ENCODE data around the gene RNF130. TPM values are rescaled to one million over a fixed set of nuclear protein-coding genes. Genes with fewer than 3 reads are reported as not detected.

The RNF130 gene
- total RNA-seq, 1 donor from 2014 or later: 58.5 TPM

GRCh38 chr5:180056153-180056552, 15.4 kb downstream of the RNF130 start:
- DNase-seq (ENCODE audit: low read depth): no peak

- no peak for DNase-seq (ENCODE audit: low read depth)
These were observed 17.3 kb downstream of the RNF130 start for GRCh38 chr5:180054226-180054625.

DNA sequence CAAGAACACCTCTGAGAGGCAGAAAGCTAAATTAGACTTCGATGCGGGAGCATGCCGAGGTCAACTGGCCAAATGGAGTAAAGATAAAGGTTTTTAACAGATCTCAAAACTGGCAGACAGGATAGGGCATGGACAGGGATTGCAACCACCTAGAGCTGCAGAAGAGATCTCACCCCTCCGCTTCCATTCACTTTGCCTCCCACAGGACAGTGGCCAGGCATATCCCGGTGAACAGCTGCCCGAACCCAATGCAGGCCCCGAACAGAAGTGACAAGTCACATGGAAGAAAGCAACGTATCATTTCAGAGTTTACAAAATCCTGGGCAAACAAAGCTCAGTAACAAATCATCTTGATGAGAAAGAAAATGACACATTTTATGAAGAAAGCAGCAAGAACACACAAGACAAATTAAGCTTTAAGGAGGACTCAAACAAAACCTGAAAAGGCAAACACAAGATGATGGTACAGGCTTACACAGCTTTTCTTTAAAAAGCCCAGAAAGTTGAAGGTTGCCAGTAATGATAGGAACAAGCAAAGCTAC, 18.4 kb downstream of the RNF130 start:
- no peak for DNase-seq (ENCODE audit: low read depth)

DNA sequence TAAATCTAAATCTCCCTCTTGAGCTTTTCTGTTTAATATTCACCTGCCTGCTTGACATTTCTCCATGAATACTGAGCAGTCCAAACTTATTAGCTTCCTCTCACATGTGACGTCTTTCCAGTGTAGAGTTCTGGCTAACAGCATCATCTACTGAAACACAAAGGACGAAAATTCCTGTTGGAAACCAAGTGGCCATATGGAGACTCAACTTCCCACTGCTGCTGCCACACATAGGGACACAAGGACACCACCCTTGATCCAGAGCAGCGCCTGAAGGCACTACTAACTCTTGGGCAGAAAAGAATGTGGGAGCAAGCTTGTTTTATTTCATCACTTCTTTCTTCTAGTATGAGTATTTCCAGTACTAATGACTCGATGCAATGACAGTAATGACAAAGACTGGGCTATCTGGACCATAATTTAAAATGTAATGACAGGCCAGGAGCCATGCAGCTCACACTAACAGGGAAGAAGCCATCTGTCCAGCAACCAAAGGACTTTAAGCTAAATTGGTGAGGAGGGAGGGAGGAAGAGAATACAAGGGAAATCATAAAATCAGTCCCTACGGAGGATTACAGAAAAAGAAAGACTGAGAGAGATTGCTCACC, 19.2 kb downstream of the RNF130 start:
- no peak for DNase-seq (ENCODE audit: low read depth)

DNA sequence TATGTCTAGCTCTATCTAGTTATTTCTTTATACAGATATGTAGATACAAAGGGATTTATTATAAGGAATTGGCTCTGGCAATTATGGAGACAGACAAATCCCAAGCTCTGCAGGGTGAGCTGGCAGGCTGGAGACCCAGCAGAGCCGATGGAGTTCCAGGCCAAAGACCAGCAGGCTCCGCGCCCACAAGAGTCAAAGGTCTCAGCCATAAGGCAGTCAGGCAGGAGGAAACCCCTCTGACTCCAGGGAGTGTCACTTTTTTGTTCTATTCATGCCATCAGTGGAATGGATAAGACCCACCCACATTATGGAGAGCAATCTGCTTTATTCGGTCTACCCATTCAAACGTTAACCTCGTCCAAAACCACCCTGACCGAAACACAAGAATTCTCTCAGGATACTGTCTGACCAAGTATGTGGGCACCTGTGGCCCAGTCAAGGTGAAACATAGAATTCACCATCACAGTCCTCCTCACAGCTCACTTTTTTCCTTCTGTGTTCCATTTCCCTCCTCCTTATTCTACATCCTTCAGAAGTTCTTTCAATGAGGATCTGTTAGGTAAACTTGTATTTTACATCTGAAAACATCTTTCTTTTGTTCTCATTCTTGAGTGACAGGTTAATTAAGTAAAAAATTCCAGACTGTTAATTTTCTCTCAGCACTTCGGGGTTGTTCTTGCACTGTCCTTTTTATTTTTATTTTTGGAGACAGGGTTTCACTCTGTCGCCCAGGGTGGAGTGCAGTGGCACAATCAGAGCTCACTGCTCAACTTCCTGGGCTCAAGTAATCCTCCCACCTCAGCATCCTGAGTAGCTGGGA, 21.2 kb downstream of the RNF130 start:
- DNase-seq (ENCODE audit: low read depth): no peak

DNA sequence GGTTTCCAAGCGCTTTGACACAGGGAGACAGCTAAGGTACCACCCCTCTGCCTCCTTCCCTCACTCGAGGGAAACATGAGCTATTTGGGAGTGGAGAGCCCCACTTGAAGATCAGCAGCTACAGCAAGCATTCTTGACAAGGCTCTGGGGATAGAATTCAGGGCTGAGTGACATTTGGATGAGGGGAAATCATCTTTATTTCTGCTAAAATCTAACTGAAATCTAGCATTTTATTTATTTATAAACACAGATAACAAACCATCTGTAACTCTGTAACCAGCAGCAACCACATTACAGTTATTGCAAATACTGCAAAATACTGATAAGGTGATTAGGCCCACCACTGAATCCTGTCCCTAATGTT, 22.4 kb downstream of the RNF130 start:
- no peak for DNase-seq (ENCODE audit: low read depth)

DNA sequence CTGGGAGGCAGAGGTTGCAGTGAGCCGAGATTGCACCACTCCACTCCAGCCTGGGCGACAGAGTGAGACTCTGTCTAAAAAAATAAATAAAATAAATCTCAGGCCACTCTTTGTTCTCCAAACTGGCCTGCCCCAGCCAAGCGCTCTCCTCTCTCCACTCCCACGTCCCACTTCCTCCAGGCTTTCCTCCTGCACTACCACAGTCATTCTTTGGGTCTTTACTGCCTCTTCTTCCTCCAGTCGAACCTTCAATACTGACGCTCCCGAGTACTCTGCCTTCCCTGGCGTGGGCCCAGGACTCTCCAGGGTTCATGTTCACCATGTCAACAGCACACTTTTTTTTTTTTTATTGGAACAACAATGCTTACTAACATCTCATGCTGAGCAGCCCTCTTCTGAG, 23.9 kb downstream of the RNF130 start:
- no peak for DNase-seq (ENCODE audit: low read depth)

DNA sequence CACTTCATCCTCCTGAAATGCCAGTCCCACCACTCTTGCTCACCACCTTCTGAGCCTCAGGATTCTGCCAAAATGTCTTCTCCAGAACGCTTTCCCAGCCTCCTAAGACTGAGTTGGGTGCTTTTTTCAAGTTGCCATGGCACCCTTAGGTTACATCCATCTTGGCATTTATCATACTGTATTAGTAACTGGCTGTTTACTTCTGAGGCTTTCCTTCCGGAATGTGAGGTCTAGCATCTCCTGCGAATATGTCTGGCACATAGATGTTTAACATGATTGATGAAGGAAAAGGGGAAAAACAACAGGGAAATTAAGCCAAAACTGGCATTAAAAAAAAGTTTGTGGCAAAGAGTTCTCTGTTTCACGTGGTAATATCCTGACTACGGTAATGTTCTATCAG, 24.9 kb downstream of the RNF130 start:
- DNase-seq (ENCODE audit: low read depth): no peak

DNA sequence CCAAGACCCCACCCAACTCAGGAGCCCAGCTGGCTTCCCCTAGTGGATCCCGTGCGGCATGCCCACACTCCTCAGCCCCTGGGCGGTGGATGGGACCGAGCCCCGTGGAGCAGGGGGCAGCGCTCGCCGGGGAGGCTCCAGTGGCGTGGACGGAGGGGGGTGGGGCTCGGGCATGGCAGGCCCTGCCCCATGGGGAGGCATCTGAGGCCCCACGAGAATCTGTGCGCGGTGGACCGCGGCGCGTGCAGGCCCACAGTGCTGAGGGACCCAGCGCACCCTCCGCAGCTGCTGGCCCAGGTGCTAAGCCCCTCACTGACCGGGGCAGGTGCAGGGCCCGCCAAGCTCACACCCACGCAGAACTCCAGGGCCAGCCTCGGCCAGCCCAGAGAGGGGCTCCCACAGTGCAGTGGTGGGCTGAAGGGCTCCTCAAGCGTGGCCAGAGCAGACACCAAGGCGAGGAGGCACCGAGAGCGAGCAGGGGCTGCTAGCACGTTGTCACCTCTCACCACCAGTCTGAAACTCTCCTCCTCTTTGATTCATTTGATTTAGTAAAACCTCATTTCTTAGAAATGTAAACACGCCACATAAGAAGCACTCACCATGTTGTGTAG, 25.6 kb downstream of the RNF130 start:
- DNase-seq (ENCODE audit: low read depth): no peak

GRCh38 chr5:180043377-180043776, 28.2 kb downstream of the RNF130 start:
- no peak for DNase-seq (ENCODE audit: low read depth)

- no peak for DNase-seq (ENCODE audit: low read depth)
These were observed 30.0 kb downstream of the RNF130 start for GRCh38 chr5:180041301-180042274.

GRCh38 chr5:180040287-180041214, 31.0 kb downstream of the RNF130 start:
- no peak for DNase-seq (ENCODE audit: low read depth)

DNA sequence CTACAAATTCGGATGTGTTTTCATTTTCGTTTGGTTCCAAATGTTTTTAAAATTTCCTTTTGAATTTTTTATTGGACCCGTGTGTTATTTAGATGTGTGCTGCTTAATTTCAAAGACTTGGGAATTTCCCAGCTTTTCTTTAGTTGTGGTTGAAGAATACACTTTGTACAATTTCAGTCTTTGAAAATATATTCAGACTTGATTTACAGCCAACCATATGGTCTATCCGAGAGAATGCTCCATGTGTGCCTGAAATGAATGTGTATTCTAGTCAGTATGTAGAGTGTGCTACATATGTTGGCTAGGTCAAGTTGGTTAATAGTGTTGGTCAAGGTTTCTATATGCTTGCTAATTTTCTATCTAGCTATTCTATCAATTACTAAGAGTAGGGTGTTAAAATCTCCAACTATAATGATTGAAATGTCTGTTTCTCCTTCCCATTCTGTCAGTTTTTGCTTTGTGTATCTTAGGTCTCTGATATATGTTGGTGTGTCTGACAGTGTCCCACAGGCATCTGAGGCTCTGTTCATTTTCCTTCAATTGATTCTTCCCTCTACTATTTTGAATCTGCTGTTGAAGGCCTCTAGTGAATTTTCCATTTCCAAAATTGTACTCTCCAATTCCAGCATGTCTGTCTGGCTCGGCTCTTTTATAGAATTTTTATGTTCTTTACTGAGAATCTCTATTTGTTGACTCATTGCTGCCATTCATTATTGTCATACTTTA, 36.2 kb downstream of the RNF130 start:
- DNase-seq (ENCODE audit: low read depth): no peak

DNA sequence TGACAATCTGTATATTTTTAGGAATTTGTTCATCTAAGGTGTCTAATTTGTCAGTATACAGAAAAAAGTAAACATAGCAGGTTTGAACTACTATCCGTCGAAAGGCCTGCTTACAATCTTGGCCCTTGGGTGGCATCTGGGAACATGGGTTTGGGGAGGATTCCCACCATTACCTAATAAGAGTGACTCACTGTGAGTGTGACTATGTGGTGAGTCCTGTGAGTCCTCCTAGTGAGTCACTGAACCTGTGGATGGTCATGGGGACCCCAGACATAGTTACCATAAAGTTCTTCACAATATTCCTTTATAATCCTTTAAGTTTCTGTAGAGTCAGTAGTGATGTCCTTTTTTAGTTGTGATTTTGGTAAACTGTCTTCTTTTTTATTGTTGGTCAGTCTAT, 37.0 kb downstream of the RNF130 start:
- DNase-seq (ENCODE audit: low read depth): peak; percentile 57

GRCh38 chr5:180027459-180028089, 44.0 kb downstream of the RNF130 start:
- no peak for DNase-seq (ENCODE audit: low read depth)

DNA sequence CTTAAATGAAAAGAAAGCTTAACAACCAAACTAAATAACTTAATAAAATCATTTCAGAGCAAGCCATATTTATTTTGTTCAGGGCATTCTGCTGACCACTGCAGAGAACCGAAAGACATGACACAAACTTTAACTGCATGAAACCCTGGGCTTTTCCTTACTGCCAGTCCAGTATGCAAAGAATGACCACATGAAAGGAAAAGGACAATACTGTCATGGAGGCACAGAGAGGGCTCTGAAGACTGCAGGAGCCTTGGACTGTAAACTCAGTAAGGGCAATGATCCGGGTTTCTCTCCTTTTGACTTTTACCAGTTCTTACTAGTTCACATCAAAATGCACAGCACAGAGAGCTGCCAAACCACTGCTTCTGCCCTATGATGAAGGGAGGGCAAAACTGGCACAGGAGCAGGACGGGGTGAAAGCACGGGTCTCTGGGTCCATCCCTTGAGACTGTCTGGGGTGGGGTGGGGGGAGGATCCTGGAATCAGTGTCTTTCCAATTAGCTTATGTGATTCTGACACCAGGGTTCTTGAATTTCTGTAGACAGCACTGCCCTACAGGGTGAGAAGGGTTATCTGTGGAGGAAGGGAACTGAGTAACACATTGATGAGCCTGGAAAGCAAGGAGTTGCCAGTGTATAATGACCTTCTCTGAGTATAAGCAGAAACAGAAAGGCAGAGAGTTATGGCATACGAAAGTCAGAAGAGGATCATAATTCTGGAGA, 44.7 kb downstream of the RNF130 start:
- DNase-seq (ENCODE audit: low read depth): peak; percentile 21

- peak; percentile 80 for DNase-seq (ENCODE audit: low read depth)
These were observed 45.2 kb downstream of the RNF130 start for GRCh38 chr5:180026320-180026719.

DNA sequence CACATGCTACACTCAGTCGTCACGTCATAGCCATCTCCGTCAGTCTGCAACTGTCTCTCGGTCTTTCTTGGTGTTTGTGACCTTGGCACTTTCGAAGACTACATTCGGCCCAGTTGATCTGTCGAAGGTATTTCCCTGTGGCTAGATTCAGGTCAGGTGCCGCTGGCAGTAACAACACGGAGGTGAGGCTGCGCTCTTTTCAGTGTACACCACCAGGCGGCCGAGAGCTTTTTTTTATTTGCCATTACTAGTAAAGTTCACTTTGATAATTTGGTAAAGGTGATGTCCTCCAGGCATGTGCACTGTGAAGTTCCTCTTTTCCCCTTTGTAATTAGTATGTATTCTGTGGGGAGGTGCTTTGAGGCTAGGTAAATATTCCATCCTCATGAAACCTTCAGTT, 49.7 kb downstream of the RNF130 start:
- no peak for DNase-seq (ENCODE audit: low read depth)

- no peak for DNase-seq (ENCODE audit: low read depth)
These were observed 51.4 kb downstream of the RNF130 start for GRCh38 chr5:180020176-180020575.

All from renal cortical epithelial cell (primary cell).